Mammary microvascular endothelial cell (primary cell): ENCODE results near the gene IMPG2. TPM values are rescaled to one million over a fixed set of nuclear protein-coding genes. Genes with fewer than 3 reads are reported as not detected.

Experiments
- total RNA-seq: library from RNA; depleted of rRNA; stranded (reverse); fragments of >200 nt; gene quantifications from 2 replicates; pipeline ENCODE4 v1.2.3, GENCODE V29; 2015

The IMPG2 gene
- under 0.01 and 0.07 TPM in 2 replicates for total RNA-seq

GRCh38 chr3:101320475-101320874 lies at the start of gene IMPG2:
TSS of gene IMPG2 (minus strand) at chr3:101320575. CDS start at chr3:101320372, 203 bp downstream.

Other genes with a start within 250 kb of the IMPG2 start
- gene SENP7, start 192.6 kb upstream of the IMPG2 start, total RNA-seq = 3.5 TPM in 2 replicates
- 26.2 and 30.5 TPM in 2 replicates for gene TRMT10C, start 241.3 kb upstream of the IMPG2 start, total RNA-seq